RPMI7951 (cell line): ENCODE measurements around the gene GPLD1. TPM values are rescaled to one million over a fixed set of nuclear protein-coding genes. Genes with fewer than 3 reads are reported as not detected.

ENCODE experiments used
- DNase-seq: peaks from one replicate; pipeline ENCODE4 v3.0.0-alpha.2; 2012; ENCODE audit warnings: low read depth
- total RNA-seq: library from RNA; depleted of rRNA; stranded (reverse); fragments of >200 nt; shearing (Covaris generic); gene quantifications from 2 replicates; pipeline ENCODE4 v1.2.3, GENCODE V29; 2014

GPLD1 gene
- total RNA-seq, 1 experiment from 2014 or later: not detected

GRCh38 chr6:24501374-24501773, 12.0 kb upstream of the GPLD1 start:
- no peak for DNase-seq

GRCh38 chr6:24500683-24501082, 11.3 kb upstream of the GPLD1 start:
- no peak for DNase-seq

GRCh38 chr6:24497254-24497970, 8.0 kb upstream of the GPLD1 start:
- no peak for DNase-seq

DNA sequence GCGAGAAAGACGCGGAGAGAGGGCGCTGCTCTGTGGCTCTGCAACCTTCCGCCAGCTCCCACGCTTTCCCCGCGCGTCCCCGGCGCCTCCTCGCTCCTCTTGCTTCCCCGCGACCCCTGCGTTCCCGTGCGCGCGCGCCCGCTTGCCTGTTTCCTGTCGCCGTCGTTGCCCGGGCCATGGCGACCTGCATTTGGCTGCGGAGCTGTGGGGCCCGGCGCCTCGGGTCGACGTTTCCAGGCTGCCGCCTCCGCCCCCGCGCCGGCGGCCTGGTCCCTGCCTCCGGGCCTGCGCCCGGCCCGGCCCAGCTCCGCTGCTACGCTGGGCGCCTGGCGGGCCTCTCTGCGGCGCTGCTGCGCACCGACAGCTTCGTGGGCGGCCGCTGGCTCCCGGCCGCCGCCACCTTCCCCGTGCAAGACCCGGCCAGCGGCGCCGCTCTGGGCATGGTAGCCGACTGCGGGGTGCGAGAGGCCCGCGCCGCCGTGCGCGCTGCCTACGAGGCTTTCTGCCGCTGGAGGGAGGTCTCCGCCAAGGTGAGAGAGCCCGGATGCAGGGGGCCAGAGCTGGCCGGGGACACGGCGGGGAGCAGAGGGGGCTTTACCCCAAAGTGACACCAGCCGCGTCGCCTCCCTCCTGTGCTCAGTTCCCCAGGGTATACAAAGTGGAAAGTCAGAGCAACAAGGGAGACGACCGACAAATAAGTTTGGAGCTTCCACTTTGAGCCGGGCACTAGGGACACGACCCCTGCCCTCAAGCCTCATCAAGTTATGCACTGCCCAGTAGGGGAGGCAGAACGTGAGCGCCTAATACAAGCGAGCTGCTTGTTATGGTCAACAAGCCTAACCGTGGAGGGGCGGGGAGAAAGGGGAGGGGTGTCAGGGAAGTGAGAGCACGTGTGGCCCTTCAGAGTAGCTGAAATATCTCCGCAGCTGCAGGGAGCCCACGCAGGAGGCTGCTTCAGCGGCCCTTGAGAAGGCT, 5.7 kb upstream of the GPLD1 start, which contains the start of gene ALDH5A1:
Gene ALDH5A1 (plus strand): TSS at position 149 of the 975 bp plus-strand sequence. CDS start 28 bp downstream, at position 177.
- DNase-seq: peak; percentile 29

GRCh38 chr6:24493945-24494820, 4.8 kb upstream of the GPLD1 start:
- no peak for DNase-seq

DNA sequence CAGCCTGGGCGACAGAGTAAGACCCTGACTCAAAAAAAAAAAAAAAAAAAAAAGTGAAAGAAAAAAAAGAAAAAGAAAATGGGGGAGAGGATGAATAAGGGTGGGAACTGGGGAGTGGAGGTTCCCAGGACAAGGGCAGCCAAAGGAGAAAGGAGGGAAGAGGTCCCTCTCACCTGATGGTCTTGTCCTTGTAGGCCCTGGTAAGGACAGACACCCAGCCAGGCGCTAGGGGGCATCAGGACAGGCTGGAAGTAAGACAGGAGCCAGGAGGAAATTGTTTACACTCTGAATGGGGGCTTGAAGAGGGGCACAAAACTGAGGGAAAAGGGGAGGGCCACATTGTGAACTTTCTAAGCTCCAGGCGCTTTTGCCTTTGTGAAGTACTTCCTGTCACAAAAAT, 3.1 kb upstream of the GPLD1 start:
- DNase-seq: no peak

DNA sequence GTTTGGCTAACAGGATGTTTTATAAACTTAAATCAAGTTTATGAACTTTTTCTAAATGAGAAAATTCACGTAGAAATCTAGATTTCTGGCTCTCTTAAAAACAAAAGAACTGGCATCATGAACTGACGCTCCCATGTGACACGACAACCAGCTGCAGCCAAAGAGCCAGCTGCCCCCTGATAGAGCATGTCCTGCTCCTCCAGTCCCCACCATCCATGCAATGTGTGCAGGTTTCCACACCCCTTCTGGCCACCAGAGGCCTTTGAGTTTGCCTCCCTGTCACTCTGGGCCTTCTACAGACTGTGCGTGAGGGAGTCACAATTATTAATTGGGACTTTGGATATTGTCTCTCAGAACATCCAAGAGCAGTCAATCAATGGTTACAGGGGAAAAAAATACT, 1.6 kb upstream of the GPLD1 start:
- DNase-seq: no peak

- no peak for DNase-seq
Measured at GRCh38 chr6:24489881-24490280, 503 bp upstream of the GPLD1 start.

DNA sequence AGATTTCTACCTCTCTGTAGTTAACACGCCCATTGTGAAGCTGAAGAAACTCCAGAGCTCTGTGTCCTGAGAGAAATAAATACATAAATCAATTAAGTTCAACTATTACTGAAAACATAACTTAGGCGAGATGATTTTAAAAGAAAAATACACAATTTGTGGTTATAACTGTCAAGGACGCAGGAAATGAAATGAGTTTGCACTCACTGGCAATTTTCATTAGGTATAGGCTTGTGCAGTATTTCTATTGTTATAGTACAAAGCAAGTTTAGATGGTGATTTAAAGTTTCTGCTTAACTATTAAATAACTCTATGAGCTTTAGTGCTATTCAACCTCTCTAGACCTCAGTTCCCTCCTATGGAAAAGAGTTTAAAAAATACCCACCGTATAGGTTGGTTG, 3.3 kb downstream of the GPLD1 start:
- DNase-seq: no peak

GRCh38 chr6:24484657-24485323, 4.6 kb downstream of the GPLD1 start:
- DNase-seq: no peak

- DNase-seq: no peak
Measured at GRCh38 chr6:24481449-24481848, 7.9 kb downstream of the GPLD1 start.

DNA sequence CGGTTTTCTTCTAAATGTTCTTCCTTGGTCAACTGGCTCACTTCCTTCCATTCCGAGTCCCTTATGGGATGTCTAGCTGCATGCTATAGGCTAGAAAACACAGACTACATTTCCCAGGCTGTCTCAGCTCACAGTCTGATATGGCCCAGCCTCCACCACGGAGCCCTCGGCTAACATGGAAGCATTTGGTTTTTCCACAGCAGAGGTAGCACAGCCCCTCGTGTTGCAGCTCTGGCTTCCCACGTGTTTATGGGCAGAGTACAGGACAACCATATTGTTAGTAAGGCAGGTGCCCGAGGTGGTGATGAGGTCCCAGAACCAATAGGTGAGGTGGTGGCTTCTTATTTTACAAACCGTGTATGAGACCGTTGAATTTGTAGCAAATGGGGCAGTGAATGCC, 8.7 kb downstream of the GPLD1 start:
- no peak for DNase-seq

DNA sequence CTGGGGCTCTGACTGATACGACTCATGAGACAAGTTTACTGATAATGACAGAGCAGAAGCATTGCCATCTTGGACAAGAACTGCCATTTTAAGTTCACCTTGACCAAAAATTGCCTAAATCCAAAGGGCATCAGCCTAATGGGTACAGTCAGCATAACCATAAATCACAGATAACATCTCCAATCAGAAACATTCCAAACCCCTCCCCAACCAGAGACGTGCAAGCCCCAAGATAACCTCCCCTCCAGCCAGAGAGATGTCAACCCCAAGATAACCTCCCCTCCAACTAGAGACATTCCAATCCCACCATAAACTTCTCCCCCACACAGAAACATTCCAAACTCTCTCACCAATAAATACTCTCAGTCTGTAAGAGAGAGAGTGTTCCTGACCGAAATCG, 10.5 kb downstream of the GPLD1 start:
- no peak for DNase-seq

DNA sequence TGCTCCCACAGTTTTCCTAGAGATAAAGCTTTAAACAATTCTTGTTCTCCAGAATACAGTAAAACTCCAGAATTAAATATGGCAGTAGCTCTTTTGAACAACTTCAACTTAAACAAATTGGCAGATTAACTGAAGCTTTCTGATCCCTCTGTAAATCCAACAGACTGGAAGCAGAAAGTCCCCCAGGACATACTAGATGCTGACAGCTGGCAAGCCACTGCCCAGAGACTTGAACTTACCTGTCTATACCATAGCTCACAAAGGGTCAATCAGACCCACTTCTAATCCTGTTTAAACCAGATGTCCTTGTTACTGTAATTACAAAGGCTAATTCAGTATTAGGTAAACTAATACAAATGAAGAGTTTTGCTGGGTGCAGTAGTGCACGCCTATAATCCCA, 12.3 kb downstream of the GPLD1 start:
- DNase-seq: no peak

DNA sequence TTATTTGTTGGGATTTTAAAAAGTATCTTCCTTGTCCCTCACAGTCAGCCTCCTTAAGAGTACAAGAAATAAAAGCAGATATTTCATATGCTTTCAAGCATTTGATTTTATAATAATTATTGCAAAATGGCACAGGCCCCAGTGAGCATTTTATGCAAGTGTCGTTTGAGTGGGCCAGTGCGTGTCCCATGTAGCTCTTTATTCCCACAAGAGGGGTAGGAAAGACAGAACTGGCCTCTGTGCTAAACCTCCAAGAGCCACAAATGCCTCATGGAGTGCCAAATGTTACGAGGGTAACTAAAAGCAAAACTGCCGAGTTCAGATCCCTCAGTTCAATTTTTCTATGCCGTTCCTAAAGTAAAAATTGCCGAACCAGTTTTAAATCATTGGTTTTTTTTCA, 12.7 kb downstream of the GPLD1 start:
- no peak for DNase-seq

DNA sequence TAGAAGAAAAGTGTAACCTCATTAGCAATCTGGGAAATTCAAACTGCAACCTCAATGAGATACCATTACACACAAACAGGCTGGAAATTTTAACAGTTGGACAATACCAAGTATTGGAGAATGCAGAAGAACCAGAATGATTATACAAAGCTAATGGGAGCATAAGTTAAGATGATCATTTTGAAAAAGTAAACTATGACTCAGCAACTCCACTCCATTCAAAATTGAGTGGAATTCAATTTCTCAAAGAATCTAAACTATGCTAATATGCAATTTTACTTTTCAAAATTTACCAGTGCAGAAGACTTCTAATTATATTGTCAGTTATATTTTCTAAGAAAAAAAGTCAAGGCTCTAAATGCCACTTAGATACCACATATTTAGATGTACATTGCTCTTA, 17.2 kb downstream of the GPLD1 start:
- DNase-seq: no peak

DNA sequence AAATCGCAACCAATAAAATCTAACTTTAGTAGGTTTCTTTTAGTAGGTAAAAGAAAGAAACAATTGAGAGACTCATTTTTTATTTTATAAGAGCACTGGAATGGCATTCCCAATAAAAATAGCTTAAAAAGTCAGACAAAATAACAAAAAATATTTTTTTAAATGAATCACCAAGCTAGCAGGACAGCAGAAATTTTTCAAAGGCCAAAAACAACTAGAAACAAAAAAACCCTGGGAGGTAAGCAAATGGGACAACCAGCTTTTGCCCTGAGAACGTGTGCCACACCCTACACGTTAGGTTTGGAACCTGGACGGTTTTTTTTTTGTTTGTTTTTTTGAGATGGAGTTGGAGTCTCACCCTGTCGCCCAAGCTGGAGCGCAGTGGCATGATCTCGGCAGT, 19.6 kb downstream of the GPLD1 start:
- no peak for DNase-seq

DNA sequence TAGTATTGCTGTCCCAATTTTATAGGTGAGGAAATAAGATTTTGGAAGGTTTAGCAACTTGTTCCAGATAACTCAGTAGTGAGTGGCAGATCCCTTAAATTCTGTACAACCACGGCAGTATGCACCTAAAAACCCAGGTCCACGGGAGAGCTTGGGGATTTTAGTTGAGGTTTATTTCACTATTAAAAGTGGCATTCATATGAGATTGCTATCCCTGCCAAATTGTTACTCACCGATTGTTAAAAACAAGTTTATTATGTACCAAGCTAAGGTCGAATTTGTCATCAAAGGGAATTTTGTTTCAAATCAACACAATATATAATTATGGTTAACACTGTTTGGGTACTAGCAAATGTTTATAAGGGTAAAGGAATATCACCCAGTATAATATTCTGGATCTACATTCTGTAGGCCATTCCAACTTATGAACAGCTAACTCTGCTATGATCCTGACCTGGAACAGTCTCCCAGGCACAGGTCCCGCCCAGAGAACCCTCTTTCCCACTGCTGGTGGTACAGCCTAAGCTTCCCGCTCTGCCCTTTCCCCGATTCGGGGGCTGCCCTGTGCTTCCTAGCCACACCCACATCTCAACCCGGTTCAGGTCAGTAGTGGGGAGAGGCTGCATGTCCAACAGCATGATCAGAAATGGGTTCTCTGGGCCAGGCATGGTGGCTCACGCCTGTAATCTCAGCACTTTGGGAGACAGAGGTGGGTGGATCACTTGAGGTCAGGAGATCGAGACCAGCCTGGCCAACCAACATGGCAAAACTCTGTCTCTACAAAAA, 24.9 kb downstream of the GPLD1 start:
- DNase-seq: no peak

GRCh38 chr6:24460966-24461365, 28.4 kb downstream of the GPLD1 start:
- DNase-seq: no peak

GRCh38 chr6:24458941-24459340, 30.4 kb downstream of the GPLD1 start:
- no peak for DNase-seq

- DNase-seq: no peak
Measured at GRCh38 chr6:24458134-24458533, 31.2 kb downstream of the GPLD1 start.
